Breast epithelium (tissue), 4 donors: ENCODE measurements around the gene HEPN1. TPM values are rescaled to one million over a fixed set of nuclear protein-coding genes. Genes with fewer than 3 reads are reported as not detected.
"Not testable (repeated sequence)": the region's sequence is repeated elsewhere in the genome, so short reads cannot be mapped to it uniquely, and the experiment has no call there.

Source experiments
- DNase-seq, 2 donors: peaks; one replicate each; pipeline ENCODE4 v3.0.0-alpha.2; 2019; ENCODE audit warnings: low spot score in 2 of 2
- H3K27ac ChIP-seq, 2 donors: fragments of 200-600 bp; sonication (generic) in 1 of 2; one replicate each; pipeline ENCODE4 v1.5.1; 2016 to 2019; ENCODE audit warnings: mild to moderate bottlenecking in 1 of 2
- H3K27me3 ChIP-seq, 2 donors: fragments of 200-600 bp; sonication (generic) in 1 of 2; one replicate each; pipeline versions ENCODE4 v1.5.1 to v1.6.0; 2017 to 2019; ENCODE audit warnings: control low read depth in 1 of 2, mild to moderate bottlenecking in 1 of 2
- H3K36me3 ChIP-seq: fragments of 200-600 bp; one replicate; pipeline ENCODE4 v1.5.1; 2019
- H3K4me1 ChIP-seq, 2 donors: fragments of 200-600 bp; sonication (generic); one replicate each; pipeline ENCODE4 v1.5.1; 2016 to 2019; ENCODE audit warnings: control low read depth in 1 of 2
- H3K4me3 ChIP-seq, 3 donors: fragments of 200-600 bp; sonication (generic); 1 replicate in 2 of 3; 2 replicates in 1 of 3; pipeline ENCODE4 v1.5.1; 2016 to 2019; ENCODE audit warnings: mild to moderate bottlenecking in 3 of 3, moderate library complexity in 2 of 3
- H3K9me3 ChIP-seq, 2 donors: fragments of 200-600 bp; sonication (generic) in 1 of 2; one replicate each; pipeline ENCODE4 v1.5.1; 2016 to 2019; ENCODE audit warnings: control low read depth in 1 of 2
- CTCF ChIP-seq, 3 donors: fragments of 450-650 bp; IDR thresholded peaks; one replicate each; pipeline ENCODE4 v1.5.1; 2016 to 2017; ENCODE audit warnings: antibody characterized with exemption in 3 of 3, mild to moderate bottlenecking in 3 of 3, moderate library complexity in 3 of 3
- POLR2A ChIP-seq: fragments of 450-650 bp; IDR thresholded peaks from one replicate; pipeline ENCODE4 v1.6.1; 2016; ENCODE audit warnings: antibody characterized with exemption, mild to moderate bottlenecking, moderate library complexity
- POLR2AphosphoS5 ChIP-seq, 3 donors: sonication (generic); formaldehyde crosslinking; IDR thresholded peaks; one replicate each; pipeline ENCODE4 v1.6.1; 2017; ENCODE audit warnings: antibody characterized with exemption in 3 of 3
- intact Hi-C: fragments of 100-400 bp; cut with DNase I; formaldehyde crosslinking; loops from one replicate; pipeline ENCODE4 v1.15.1; 2023; ENCODE audit warnings: low total_unique reads
- total RNA-seq, 3 donors: library from RNA; depleted of rRNA; stranded (reverse); fragments of >200 nt; gene quantifications; one replicate each; pipeline ENCODE4 v1.1.0, GENCODE V29; 2016

The HEPN1 gene
- total RNA-seq, 3 donors from 2014 or later, result not detected

GRCh38 chr11:124954590-124954955 is 35.5 kb downstream of the HEPN1 start:
- H3K9me3 ChIP-seq, result no peaks in the 10 kb centered on the region

GRCh38 chr11:124955035-124955434 is 36.0 kb downstream of the HEPN1 start:
- no peaks in the 10 kb centered on the region for H3K36me3 ChIP-seq
- no peaks in the 10 kb centered on the region for H3K27me3 ChIP-seq
- intact Hi-C loops, result no loop called here
- no peak overlapping the region for H3K4me3 ChIP-seq
- no peak for DNase-seq
- TF ChIP-seq CTCF (IDR thresholded peaks at IDR 0.05), result no peak
- TF ChIP-seq POLR2AphosphoS5 (IDR thresholded peaks at IDR 0.05), result no peak
- TF ChIP-seq POLR2A, result no peak
- no peak overlapping the region for H3K27ac ChIP-seq
- no peaks in the 10 kb centered on the region for H3K9me3 ChIP-seq
- H3K4me1 ChIP-seq, result no peaks in the 10 kb centered on the region

More at GRCh38 chr11:124954590-124954955, 35.5 kb downstream of the HEPN1 start:
- no peak for DNase-seq
- peak overlapping the region; percentile 60 to 72 (median 69) for H3K4me3 ChIP-seq
- TF ChIP-seq CTCF (IDR thresholded peaks at IDR 0.05) (no peak), POLR2AphosphoS5 (IDR thresholded peaks at IDR 0.05) (no peak), POLR2A (no peak)
- H3K27me3 ChIP-seq, result no peaks in the 10 kb centered on the region
- intact Hi-C loops, result no loop called here
- H3K27ac ChIP-seq, result peak overlapping the region in 1 of 2 donors; percentile 87
- H3K4me1 ChIP-seq, result no peaks in the 10 kb centered on the region
- H3K36me3 ChIP-seq, result no peaks in the 10 kb centered on the region

- TF ChIP-seq POLR2A (no peak), POLR2AphosphoS5 (IDR thresholded peaks at IDR 0.05) (no peak), CTCF (IDR thresholded peaks at IDR 0.05) (peak in 2 of 3 donors; percentile 68 to 74)
- no peak for DNase-seq
- intact Hi-C loops, result no loop called here
- Histone ChIP-seq H3K4me3 (no peak overlapping the region), H3K27ac (no peak overlapping the region), H3K4me1 (no peaks in the 10 kb centered on the region), H3K27me3 (no peaks in the 10 kb centered on the region), H3K9me3 (no peaks in the 10 kb centered on the region), H3K36me3 (no peaks in the 10 kb centered on the region)
Measured at GRCh38 chr11:124961972-124962609, 43.0 kb downstream of the HEPN1 start.

GRCh38 chr11:124968197-124968596 is 49.1 kb downstream of the HEPN1 start:
- DNase-seq, H3K4me1 ChIP-seq, H3K27ac ChIP-seq, H3K27me3 ChIP-seq, H3K36me3 ChIP-seq, H3K9me3 ChIP-seq, intact Hi-C loops, H3K4me3 ChIP-seq: not testable (repeated sequence)

Other genes starting within 250 kb of the HEPN1 start
- 10 to 100 TPM; 12.5 to 17.0 (median 14.9) TPM for gene SIAE, start 245.5 kb upstream of the HEPN1 start, total RNA-seq
- 10 to 100 TPM in 1 of 3 donors, 1 to 10 TPM in 2; 2.9 to 15.2 (median 9.8) TPM for gene SPA17, start 245.3 kb upstream of the HEPN1 start, total RNA-seq
- gene NRGN, start 179.3 kb upstream of the HEPN1 start, total RNA-seq, result under 1 TPM; 0.33 to 0.48 (median 0.44) TPM
- gene VSIG2, start 167.0 kb upstream of the HEPN1 start, total RNA-seq, result 10 to 100 TPM in 1 of 3 donors, 1 to 10 TPM in 1, not detected in 1; 8.8 to 20.5 TPM
- gene ESAM, start 157.0 kb upstream of the HEPN1 start, total RNA-seq, result 10 to 100 TPM; 11.6 to 38.7 (median 19.8) TPM
- 10 to 100 TPM; 10.9 to 34.2 (median 27.2) TPM for gene MSANTD2, start 118.8 kb upstream of the HEPN1 start, total RNA-seq
- gene ROBO3, start 53.8 kb upstream of the HEPN1 start, total RNA-seq, result 10 to 100 TPM in 2 of 3 donors, 1 to 10 TPM in 1; 9.1 to 30.9 (median 15.4) TPM
- gene ROBO4, start 21.4 kb upstream of the HEPN1 start, total RNA-seq, result 10 to 100 TPM; 11.9 to 30.5 (median 12.8) TPM
- gene HEPACAM, start 16.8 kb downstream of the HEPN1 start, total RNA-seq, result 10 to 100 TPM in 1 of 3 donors, 1 to 10 TPM in 2; 2.3 to 25.4 (median 6.1) TPM
- gene CCDC15, start 35.0 kb downstream of the HEPN1 start, total RNA-seq, result 1 to 10 TPM; 2.1 to 4.4 (median 2.6) TPM
- gene SLC37A2, start 144.1 kb downstream of the HEPN1 start, total RNA-seq, result 10 to 100 TPM in 2 of 3 donors, 1 to 10 TPM in 1; 3.9 to 38.9 (median 13.6) TPM
- 10 to 100 TPM; 20.6 to 26.2 (median 22.4) TPM for gene TMEM218, start 192.4 kb downstream of the HEPN1 start, total RNA-seq
- gene PKNOX2, start 245.5 kb downstream of the HEPN1 start, total RNA-seq, result 1 to 10 TPM in 1 of 3 donors, under 1 TPM in 2; 0.32 to 1.0 (median 0.66) TPM